Transverse colon (tissue), 4 donors: ENCODE data around the gene EYS. TPM values are rescaled to one million over a fixed set of nuclear protein-coding genes. Genes with fewer than 3 reads are reported as not detected.
"Not testable (repeated sequence)": the region's sequence is repeated elsewhere in the genome, so short reads cannot be mapped to it uniquely, and the experiment has no call there.

Experiments
- DNase-seq: peaks from one replicate; pipeline ENCODE4 v3.0.0-alpha.2; 2019
- H3K27ac ChIP-seq, 4 donors: fragments of 200-600 bp; sonication (generic); 2 replicates each; pipeline ENCODE4 v1.5.1; 2016 to 2018; ENCODE audit warnings: inconsistent platforms in 4 of 4
- H3K27me3 ChIP-seq: fragments of 200-600 bp; sonication (generic); 2 replicates; pipeline ENCODE4 v1.5.1; 2017; ENCODE audit warnings: inconsistent platforms
- H3K36me3 ChIP-seq, 4 donors: fragments of 200-600 bp; sonication (generic); 2 replicates each; pipeline ENCODE4 v1.5.1; 2017 to 2019; ENCODE audit warnings: inconsistent platforms in 4 of 4
- H3K4me1 ChIP-seq, 4 donors: fragments of 200-600 bp; sonication (generic); 2 replicates each; pipeline ENCODE4 v1.5.1; 2017 to 2020; ENCODE audit warnings: inconsistent platforms in 4 of 4
- H3K4me3 ChIP-seq, 4 donors: fragments of 200-600 bp; sonication (generic); 1 replicate in 1 of 4; 2 replicates in 3 of 4; pipeline versions ENCODE4 v1.5.1 to v1.6.1; 2017 to 2019; ENCODE audit warnings: inconsistent platforms in 4 of 4
- H3K9me3 ChIP-seq, 2 donors: fragments of 200-600 bp; sonication (generic); 2 replicates each; pipeline ENCODE4 v1.5.1; 2017 to 2019; ENCODE audit warnings: inconsistent platforms in 2 of 2
- EP300 ChIP-seq: sonication (generic); formaldehyde crosslinking; IDR thresholded peaks from one replicate; pipeline ENCODE4 v1.6.1; 2017; ENCODE audit warnings: antibody characterized with exemption, low read depth
- POLR2A ChIP-seq: fragments of 450-650 bp; IDR thresholded peaks from one replicate; pipeline ENCODE4 v1.6.1; 2016; ENCODE audit warnings: antibody characterized with exemption, mild to moderate bottlenecking, moderate library complexity
- POLR2AphosphoS5 ChIP-seq, 3 donors: sonication (generic); formaldehyde crosslinking; IDR thresholded peaks; one replicate each; pipeline ENCODE4 v1.6.1; 2016; ENCODE audit warnings: antibody characterized with exemption in 3 of 3
- WGBS, 2 donors: methylation state at CpG; one replicate each; pipeline ENCODE4 v1.1.5; 2018; ENCODE audit warnings: low coverage in 1 of 2; 5-methylcytosine and 5-hydroxymethylcytosine counted together
- in situ Hi-C, 4 donors: fragments of 200-750 bp; cut with MboI; loops; one replicate each; pipeline versions ENCODE4 v1.15.0 to v1.15.1; 2017; ENCODE audit warnings: low sequenced_read_pairs in 3 of 4, low pct_ligation_motif_present in 1 of 4, low pct_unique_long_range_greater_than_20kb in 1 of 4
- intact Hi-C: fragments of 100-400 bp; cut with DNase I; formaldehyde crosslinking; loops from one replicate; pipeline ENCODE4 v1.15.1; 2023; ENCODE audit warnings: low total_unique reads
- total RNA-seq, 4 donors: library from RNA; depleted of rRNA; stranded (reverse); fragments of >200 nt; gene quantifications; one replicate each; pipeline ENCODE4 v1.1.0, GENCODE V29; 2016
- TF ChIP-seq, protein P1 (sequence below), 5 experiments: fragments of 200-600 bp in 3 of 5; fragments of 450-650 bp in 2 of 5; sonication (generic) in 3 of 5; IDR thresholded peaks; 1 replicate in 2 of 5; 2 replicates in 3 of 5; pipeline ENCODE4 v1.5.1; 2016 to 2017; ENCODE audit warnings: antibody characterized with exemption in 5 of 5, inconsistent platforms in 3 of 5, mild to moderate bottlenecking in 2 of 5, moderate library complexity in 1 of 5

EYS gene
- total RNA-seq, 4 donors from 2014 or later = 0.41 TPM; not detected in 3

DNA sequence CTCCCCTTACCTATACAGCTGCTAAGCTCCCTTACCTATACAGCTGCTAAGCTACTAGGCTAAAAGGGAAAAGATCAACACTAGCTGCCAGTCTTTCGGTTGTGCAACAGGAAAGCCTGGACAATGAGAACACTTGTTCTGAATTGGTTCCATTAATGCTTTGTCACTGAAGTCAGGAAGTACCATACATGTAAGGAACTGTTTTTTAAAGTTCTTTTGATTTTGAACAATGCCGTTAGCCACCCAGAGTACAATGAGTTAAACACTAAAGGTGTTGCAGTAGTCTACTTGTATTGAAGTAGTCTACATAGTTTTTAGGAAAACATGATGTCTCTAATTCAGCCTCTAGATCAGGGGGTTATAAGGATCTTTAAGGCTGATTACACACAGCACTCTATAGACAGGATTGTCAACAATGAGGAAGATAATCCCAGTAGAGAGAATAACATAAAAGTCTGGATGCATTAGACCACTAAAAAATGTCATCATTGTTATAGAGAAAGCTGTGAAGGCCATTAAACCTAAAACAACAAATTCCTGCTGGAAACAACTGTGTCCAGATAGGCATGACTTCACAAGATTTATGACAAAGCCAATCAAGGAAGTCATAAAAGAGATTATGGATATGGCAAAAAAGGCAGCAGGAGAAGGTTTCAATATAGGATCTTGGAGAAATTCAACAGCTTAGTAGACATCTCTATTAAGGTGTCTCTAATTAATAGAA is 1765.1 kb downstream of the EYS start:
- TF ChIP-seq, protein P1, sequence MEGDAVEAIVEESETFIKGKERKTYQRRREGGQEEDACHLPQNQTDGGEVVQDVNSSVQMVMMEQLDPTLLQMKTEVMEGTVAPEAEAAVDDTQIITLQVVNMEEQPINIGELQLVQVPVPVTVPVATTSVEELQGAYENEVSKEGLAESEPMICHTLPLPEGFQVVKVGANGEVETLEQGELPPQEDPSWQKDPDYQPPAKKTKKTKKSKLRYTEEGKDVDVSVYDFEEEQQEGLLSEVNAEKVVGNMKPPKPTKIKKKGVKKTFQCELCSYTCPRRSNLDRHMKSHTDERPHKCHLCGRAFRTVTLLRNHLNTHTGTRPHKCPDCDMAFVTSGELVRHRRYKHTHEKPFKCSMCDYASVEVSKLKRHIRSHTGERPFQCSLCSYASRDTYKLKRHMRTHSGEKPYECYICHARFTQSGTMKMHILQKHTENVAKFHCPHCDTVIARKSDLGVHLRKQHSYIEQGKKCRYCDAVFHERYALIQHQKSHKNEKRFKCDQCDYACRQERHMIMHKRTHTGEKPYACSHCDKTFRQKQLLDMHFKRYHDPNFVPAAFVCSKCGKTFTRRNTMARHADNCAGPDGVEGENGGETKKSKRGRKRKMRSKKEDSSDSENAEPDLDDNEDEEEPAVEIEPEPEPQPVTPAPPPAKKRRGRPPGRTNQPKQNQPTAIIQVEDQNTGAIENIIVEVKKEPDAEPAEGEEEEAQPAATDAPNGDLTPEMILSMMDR (IDR thresholded peaks at IDR 0.05) = no peak
- TF ChIP-seq POLR2AphosphoS5 (IDR thresholded peaks at IDR 0.05) (no peak), POLR2A (no peak), EP300 (no peak)
- Histone ChIP-seq H3K4me3 (no peak overlapping the region), H3K27ac (peak overlapping the region; percentile 19 to 60 (median 38)), H3K4me1 (peaks cover 0 to 20% (median 7%) of the 10 kb centered on the region in 4 donors), H3K27me3 (no peaks in the 10 kb centered on the region), H3K9me3 (no peaks in the 10 kb centered on the region), H3K36me3 (no peaks in the 10 kb centered on the region)
- intact Hi-C loops = no loop called here
- in situ Hi-C loops = no loop called here
- 7 to 36% methylated on average over 2 of the region's 2 CpGs for WGBS, 2 donors
- no peak for DNase-seq

DNA sequence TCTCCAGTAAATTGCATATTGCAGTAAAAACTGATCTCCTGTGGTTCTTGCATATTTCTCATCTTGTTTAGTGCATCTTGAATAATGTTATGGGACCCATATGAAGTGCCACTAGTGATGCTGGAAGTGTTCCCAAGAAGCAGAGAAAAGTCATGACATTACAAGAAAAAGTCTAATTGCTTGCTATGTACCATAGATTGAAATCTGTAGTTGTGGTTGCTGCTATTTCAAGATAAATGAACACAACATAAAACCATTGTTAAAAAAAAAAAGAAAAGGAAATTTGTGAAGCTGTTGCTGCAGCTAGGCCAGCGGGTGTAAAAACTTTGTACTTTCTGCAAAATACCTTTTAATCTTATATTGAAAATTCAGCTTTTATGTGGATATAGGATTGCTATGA is 1767.0 kb downstream of the EYS start:
- Histone ChIP-seq H3K4me3 (no peak overlapping the region), H3K36me3 (no peaks in the 10 kb centered on the region), H3K4me1 (peaks cover 0 to 32% (median 16%) of the 10 kb centered on the region in 4 donors), H3K27ac (no peak overlapping the region), H3K27me3 (no peaks in the 10 kb centered on the region), H3K9me3 (no peaks in the 10 kb centered on the region)
- DNase-seq = no peak
- intact Hi-C loops = no loop called here
- in situ Hi-C loops = no loop called here
- no peak for TF ChIP-seq EP300
- no peak for TF ChIP-seq POLR2A
- TF ChIP-seq POLR2AphosphoS5 (IDR thresholded peaks at IDR 0.05) = no peak
- TF ChIP-seq, protein P1 (IDR thresholded peaks at IDR 0.05) = no peak
- 90 to 100% methylated on average over 1 of the region's 1 CpG for WGBS, 2 donors

DNA sequence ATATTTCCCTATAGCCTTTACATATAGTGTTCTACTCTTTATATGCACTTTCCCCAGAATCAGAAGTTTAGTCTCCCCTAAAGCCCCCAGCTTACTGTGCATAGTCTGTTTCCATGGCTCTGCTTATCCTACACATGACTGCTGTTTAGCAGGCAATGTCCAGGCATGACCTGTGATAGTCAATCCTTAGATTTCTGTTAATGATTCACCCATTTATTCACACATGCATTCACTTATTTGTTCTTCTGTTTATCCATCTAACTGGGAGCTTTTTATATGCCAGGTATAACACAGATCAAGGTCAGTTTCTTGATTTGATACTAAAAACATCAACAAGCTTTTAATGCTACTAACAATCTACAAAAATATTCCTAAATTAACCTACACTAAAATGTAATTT is 1770.6 kb downstream of the EYS start:
- Histone ChIP-seq H3K27me3 (no peaks in the 10 kb centered on the region), H3K9me3 (no peaks in the 10 kb centered on the region), H3K4me1 (peaks cover 0 to 24% (median 13%) of the 10 kb centered on the region in 4 donors), H3K4me3 (no peak overlapping the region), H3K36me3 (no peaks in the 10 kb centered on the region), H3K27ac (peak overlapping the region; percentile 49 to 76 (median 54))
- intact Hi-C loops = no loop called here
- in situ Hi-C loops = no loop called here
- TF ChIP-seq POLR2A = no peak
- no peak for TF ChIP-seq EP300
- no peak for TF ChIP-seq POLR2AphosphoS5 (IDR thresholded peaks at IDR 0.05)
- TF ChIP-seq, protein P1 (IDR thresholded peaks at IDR 0.05) = no peak
- no peak for DNase-seq

DNA sequence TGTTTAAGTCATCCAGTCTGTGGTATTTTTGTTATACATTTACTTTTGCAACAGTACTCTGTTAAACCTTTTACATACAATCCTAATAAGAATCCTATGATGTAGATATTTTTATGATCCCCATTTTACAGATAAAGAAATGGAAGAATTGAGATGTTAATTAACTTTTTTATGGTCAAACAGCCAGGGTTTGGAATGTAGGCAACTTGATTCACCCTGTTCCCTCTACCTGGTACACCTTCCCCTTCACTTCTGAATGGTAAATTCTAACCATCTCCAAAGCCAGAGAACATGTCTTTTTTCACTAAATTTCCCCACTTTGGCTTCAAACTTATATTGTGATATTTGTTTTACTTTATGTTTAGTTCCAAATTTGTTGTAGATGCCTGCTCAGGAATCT is 1771.3 kb downstream of the EYS start:
- H3K4me3 ChIP-seq = no peak overlapping the region
- no peak for DNase-seq
- H3K4me1 ChIP-seq = peaks cover 0 to 27% (median 14%) of the 10 kb centered on the region in 4 donors
- peak overlapping the region; percentile 55 to 76 (median 58) for H3K27ac ChIP-seq
- intact Hi-C loops (no loop called here), in situ Hi-C loops (no loop called here)
- H3K9me3 ChIP-seq = no peaks in the 10 kb centered on the region
- H3K36me3 ChIP-seq = no peaks in the 10 kb centered on the region
- no peaks in the 10 kb centered on the region for H3K27me3 ChIP-seq
- no peak for TF ChIP-seq POLR2AphosphoS5 (IDR thresholded peaks at IDR 0.05)
- no peak for TF ChIP-seq POLR2A
- TF ChIP-seq EP300 = no peak
- TF ChIP-seq, protein P1 (IDR thresholded peaks at IDR 0.05) = no peak

DNA sequence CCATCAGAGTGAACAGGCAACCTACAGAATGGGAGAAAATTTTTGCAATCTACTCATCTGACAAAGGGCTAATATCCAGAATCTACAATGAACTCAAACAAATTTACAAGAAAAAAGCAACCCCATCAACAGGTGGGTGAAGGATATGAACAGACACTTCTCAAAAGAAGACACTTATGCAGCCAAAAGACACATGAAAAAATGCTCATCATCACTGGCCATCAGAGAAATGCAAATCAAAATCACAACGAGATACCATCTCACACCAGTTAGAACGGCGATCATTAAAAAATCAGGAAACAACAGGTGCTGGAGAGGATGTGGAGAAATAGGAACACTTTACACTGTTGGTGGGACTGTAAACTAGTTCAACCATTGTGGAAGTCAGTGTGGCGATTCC is 1773.1 kb downstream of the EYS start:
- DNase-seq, H3K27me3 ChIP-seq, in situ Hi-C loops, H3K36me3 ChIP-seq, H3K27ac ChIP-seq, intact Hi-C loops, H3K9me3 ChIP-seq, H3K4me3 ChIP-seq: not testable (repeated sequence)
- 84 to 95% methylated on average over 3 to 4 of the region's 4 CpGs for WGBS, 2 donors
- peaks cover 0 to 26% (median 13%) of the 10 kb centered on the region in 4 donors for H3K4me1 ChIP-seq
